Middle frontal gyrus (tissue), 1 donor: Measurements from ENCODE around the gene OR8H1.

ENCODE experiments used
- DNase-seq: peaks from one replicate; pipeline ENCODE4 v3.0.0-alpha.2; 2015; ENCODE audit warnings: low spot score; ENCODE audit errors: extremely low spot score

Gene OR8H1, protein sequence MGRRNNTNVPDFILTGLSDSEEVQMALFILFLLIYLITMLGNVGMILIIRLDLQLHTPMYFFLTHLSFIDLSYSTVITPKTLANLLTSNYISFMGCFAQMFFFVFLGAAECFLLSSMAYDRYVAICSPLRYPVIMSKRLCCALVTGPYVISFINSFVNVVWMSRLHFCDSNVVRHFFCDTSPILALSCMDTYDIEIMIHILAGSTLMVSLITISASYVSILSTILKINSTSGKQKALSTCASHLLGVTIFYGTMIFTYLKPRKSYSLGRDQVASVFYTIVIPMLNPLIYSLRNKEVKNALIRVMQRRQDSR

DNA sequence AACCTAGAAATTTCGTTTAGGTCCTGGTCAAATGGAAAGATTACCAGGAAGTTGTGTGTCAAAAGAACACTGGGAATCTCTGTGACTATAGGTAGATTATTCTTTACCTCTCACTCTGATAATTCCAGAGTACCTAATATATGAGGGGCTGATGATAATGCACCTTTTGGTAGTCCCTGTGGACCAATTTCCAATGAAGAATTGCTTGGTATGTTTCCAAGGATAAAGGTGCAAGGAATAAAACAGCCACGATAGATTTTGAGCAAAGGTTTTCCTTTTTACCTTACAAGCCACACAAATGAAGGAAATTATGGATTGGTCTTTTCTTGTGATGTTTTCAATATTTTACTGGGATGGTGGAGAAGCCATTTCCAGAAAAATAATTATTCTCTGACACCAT, at the start of gene OR8H1:
OR8H1 (minus strand) TSS at position 101 of the 400 bp plus-strand sequence. CDS start 1,192 bp downstream, outside the sequence.
- no peak for DNase-seq

GRCh38 chr11:56340289-56340688, 48.2 kb upstream of the OR8H1 start:
- DNase-seq: no peak

- no peak for DNase-seq
These were observed 41.1 kb upstream of the OR8H1 start for GRCh38 chr11:56333156-56333555.

DNA sequence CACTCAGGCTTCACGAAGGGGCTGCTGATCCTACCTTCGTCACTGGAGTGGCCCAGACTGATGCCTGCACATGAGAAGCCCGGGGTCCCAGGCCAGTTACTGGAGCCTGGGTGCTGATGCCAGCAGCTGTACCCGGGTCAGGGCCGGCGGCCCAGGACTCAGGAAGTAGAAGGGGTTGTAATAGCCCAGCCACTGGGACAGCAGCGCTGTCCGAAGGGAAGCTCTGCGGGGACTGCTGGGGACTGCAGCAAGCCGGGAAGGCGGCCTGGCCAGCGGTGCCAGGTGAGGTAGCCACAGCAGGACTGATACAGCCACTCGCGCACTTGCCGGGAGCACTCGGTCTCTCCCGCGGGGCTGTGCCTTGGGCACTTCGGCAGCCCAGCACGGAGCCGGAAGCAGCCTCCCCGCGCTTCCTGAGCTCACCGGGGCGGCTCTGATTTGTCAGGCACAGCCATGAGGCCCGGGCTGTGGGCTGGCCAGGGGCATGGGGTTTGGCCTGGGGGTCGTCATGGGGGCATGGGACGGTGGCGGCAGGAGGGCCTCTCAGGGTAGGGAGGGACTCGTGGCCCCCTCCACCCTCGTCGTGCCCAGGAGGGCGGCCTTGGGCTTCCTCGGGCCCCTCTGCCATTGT, 39.9 kb upstream of the OR8H1 start:
- DNase-seq: no peak

DNA sequence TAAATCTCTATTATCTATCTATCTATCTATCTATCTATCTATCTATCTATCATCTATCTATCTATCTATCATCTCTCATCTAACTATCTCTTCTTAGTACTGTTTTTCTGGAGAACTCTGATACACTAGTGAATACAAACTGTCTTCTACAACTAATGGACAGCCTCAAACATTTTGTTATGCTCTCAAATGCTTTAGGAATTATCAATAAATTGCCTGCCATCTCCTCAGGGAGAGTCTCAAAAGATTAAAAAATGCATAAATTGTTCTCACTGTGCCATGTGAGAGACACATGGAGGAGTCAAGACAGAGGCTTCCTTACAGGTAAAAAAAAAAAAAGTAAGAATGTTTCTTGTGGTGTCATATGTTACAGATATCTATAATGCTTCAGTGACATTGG, 22.8 kb upstream of the OR8H1 start, which contains the start of gene OR8K3:
OR8K3 (plus strand) TSS at position 301 of the 400 bp plus-strand sequence. CDS start 3,163 bp downstream, outside the sequence.
- DNase-seq: no peak

- DNase-seq: no peak
These were observed 15.8 kb upstream of the OR8H1 start for GRCh38 chr11:56307836-56308235.

GRCh38 chr11:56296898-56297297, 4.8 kb upstream of the OR8H1 start:
- no peak for DNase-seq

DNA sequence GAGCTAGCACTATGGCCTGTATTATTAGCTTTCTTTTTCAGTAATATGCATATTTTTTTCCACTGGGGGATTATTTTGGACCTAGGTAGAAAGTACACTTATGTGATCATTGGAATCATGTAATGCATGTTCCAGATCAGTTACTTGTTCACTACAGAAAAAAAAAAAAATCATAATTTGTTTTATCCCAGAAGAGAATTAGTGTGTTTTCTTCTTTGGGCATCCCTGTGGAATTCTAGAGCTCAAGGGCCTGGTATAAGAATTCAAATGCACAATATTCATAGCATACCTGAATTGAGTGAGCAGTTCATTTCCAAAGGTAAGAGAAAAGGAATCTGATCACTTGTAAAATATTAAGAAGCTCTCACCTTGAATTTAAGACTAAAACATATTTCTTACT, 18.2 kb downstream of the OR8H1 start, which contains the start of gene OR5T1:
OR5T1 (plus strand) TSS at position 301 of the 400 bp plus-strand sequence. CDS start 1,485 bp downstream, outside the sequence.
- no peak for DNase-seq

DNA sequence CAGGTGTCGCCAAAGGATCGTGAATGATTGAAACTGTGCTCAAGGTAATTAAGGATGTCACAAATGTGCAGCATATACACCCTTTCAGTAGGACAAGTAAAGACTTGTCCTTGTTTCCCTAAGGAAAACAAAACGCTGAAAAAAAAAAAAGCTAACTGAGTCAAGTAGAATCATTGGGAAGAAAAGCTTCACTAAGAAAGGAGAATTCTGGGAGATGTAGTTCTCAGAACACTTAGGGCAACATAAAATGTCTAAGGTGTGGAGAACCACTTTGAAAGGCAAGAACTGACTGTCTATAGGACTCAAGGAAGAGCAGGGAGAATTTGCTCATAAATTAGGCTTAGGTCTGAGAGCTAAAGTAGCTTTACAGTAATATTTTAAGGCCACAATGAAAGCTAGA, 21.0 kb downstream of the OR8H1 start:
- no peak for DNase-seq

DNA sequence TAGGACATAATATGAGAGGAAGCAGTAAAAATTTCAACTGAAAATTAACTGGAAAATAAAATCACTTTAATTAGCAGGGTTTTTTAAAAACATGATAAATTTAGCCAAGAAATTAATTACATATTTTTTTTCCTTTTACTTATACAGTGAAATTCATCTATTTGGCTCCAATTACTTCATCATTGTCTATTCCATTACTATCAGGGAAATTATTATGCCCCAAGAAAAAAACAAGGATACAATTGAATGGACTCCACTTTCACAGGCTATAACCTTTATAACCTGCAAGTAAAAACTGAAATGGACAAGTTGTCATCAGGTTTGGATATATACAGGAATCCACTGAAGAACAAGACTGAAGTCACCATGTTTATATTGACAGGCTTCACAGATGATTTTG, 40.1 kb downstream of the OR8H1 start, which contains the start of gene OR5T3:
OR5T3 (plus strand) TSS at position 301 of the 400 bp plus-strand sequence; CDS start at position 301, 0 bp downstream.
- no peak for DNase-seq
